Measurements from ENCODE around the gene DMAC2L.

DNA sequence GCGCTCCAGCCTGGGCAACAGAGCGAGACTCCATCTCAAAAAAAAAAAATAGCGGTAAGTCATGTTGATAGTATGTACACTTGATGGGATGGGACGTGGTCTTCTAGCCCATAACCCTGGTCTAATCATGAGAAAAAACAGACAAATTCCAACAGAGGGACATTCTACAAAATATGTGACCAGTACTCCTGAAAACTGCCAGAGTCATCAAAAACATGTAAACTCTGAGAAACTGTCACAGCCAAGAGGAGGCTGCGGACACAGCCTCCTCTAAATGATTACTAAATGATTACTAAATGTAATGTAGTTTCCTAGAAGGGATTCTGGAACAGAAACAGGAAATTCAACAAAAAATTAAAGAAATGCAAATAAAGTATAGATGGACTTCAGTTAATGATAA, 63.6 kb downstream of the DMAC2L start:
- TF ChIP-seq TARDBP (IDR thresholded peaks at IDR 0.05; ENCODE audit: borderline replicate concordance) (no peak), RAD51 (IDR thresholded peaks at IDR 0.05) (no peak), EP300 (IDR thresholded peaks at IDR 0.05; ENCODE audit: borderline replicate concordance in 1 of 2, control insufficient read depth in 1 of 2, low read depth in 2 of 2, low read length in 2 of 2) (no peak), TCF7 (IDR thresholded peaks at IDR 0.05; ENCODE audit: borderline replicate concordance) (no peak)
- TF ChIP-seq, protein P1, sequence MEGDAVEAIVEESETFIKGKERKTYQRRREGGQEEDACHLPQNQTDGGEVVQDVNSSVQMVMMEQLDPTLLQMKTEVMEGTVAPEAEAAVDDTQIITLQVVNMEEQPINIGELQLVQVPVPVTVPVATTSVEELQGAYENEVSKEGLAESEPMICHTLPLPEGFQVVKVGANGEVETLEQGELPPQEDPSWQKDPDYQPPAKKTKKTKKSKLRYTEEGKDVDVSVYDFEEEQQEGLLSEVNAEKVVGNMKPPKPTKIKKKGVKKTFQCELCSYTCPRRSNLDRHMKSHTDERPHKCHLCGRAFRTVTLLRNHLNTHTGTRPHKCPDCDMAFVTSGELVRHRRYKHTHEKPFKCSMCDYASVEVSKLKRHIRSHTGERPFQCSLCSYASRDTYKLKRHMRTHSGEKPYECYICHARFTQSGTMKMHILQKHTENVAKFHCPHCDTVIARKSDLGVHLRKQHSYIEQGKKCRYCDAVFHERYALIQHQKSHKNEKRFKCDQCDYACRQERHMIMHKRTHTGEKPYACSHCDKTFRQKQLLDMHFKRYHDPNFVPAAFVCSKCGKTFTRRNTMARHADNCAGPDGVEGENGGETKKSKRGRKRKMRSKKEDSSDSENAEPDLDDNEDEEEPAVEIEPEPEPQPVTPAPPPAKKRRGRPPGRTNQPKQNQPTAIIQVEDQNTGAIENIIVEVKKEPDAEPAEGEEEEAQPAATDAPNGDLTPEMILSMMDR (IDR thresholded peaks at IDR 0.05 in 2 of 3, conservative IDR thresholded peaks at IDR 0.05 in 1 of 3; ENCODE audit: control insufficient read depth in 2 of 3, extremely low read depth in 1 of 3, insufficient read depth in 1 of 3, low read depth in 3 of 3, low read length in 3 of 3) = no peak
